Thyroid gland (tissue), 4 donors: Measurements from ENCODE around the gene KDM4E.

Experiments used
- CTCF ChIP-seq, 6 experiments: fragments of 200-600 bp in 3 of 6; fragments of 450-650 bp in 3 of 6; sonication (generic) in 3 of 6; IDR thresholded peaks; one replicate each; pipeline ENCODE4 v1.5.1; 2016 to 2019; ENCODE audit warnings: antibody characterized with exemption in 6 of 6, mild to moderate bottlenecking in 2 of 6, inconsistent platforms in 1 of 6, moderate library complexity in 1 of 6
- POLR2A ChIP-seq, 2 donors: fragments of 450-650 bp; IDR thresholded peaks; one replicate each; pipeline ENCODE4 v1.6.1; 2017; ENCODE audit warnings: antibody characterized with exemption in 2 of 2, mild to moderate bottlenecking in 2 of 2, moderate library complexity in 1 of 2

DNA sequence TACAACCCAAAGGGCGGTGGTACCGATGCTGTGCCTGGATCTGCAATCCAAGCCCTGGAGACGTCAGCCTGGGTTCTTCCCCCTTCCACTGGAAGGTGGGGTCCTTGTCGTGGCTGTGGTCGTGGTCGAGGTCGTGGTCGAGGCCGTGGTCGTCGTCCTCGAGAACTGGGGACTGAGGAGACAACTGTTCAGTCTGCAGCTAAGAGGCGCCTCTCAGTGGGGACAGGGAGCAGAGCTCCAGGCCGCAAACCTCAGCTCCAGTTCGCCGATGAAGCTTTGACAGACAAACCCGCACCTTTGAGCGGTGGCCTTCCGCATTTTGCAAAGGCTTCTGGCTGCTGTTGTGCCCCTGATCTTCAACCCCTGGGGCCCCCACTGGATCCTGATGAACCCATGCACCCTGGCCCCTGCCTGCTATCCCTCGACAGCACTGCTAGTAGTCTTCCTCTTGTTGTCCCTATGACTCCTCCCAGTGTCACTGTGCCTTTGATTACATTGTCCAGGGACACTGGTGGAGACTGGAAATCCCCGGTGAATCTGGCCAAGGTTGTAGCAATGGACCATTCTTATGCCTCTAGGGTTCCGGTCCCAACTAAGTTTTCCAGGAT lies 25.6 kb downstream of the KDM4E start:
- TF ChIP-seq CTCF (IDR thresholded peaks at IDR 0.05): no peak
- no peak for TF ChIP-seq POLR2A (IDR thresholded peaks at IDR 0.05)
